ENCODE data around the gene GRAP. TPM values are rescaled to one million over a fixed set of nuclear protein-coding genes. Genes with fewer than 3 reads are reported as not detected.

GRAP gene
- total and polyA plus RNA-seq, 5 donors = 2.3 to 4.1 (median 3.2) TPM

DNA sequence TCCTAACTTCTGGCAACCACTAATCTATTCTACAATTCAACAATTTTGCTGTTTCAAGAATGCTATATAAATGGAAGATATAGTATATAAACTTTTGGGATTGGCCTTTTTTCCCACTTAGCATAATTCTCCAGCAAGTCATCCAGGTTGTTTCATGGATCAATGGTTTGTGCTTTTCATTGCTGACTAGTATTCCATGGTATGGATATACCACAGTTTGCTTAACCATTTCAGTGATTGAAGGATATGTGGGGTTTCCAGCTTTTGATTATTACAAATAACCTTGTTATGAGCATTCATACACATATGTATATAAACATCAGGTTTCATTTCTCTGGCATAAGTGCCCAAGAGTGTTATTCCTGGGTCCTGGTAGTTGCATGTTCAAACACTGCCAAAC lies 40.1 kb downstream of the GRAP start:
- Histone ChIP-seq H3K4me3 (ENCODE audit: low read length) (no peak overlapping the region), H3K4me1 (ENCODE audit: control insufficient read depth, insufficient read depth, low read length) (no peaks in the 10 kb centered on the region), H3K27me3 (ENCODE audit: control insufficient read depth, insufficient read depth) (no peaks in the 10 kb centered on the region), H3K27ac (ENCODE audit: low read length) (no peak overlapping the region), H3K9me3 (ENCODE audit: control insufficient read depth, low read length) (no peaks in the 10 kb centered on the region)
- intact Hi-C loops (cut with DNase I) = no loop called here
- DNase-seq (no peak), ATAC-seq (no peak)

DNA sequence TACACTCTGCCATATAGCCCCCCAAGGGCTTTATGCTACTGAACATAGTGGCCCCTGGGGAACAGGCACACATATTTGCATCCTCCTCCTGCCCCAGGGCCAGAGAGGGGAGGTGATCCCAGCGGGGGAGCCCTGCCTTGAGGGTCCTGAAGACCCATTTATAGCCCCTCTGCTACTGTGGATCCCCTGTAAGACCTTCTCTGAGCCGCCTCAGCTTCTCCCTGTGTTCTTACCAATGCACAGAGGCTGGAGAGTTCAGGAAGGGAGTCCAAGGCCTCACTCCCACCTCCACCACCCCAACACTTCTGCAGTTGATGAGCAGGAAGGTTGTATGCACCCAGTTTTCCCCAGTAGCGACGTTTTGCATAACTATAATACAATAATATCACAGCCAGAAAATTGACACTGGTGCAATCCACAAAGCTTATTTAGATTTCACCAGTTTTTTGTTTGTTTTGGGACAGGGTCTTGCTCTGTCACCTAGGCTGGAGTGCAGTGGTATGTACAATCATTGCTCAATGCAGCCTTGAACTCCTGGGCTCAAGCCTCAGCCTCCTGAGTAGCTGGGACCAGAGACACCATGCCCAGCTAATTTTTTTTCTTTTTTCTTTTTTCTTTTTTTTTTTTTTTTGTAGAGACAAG lies 40.8 kb downstream of the GRAP start:
- Histone ChIP-seq H3K9me3 (ENCODE audit: control insufficient read depth, low read length) (no peaks in the 10 kb centered on the region), H3K4me3 (ENCODE audit: low read length) (no peak overlapping the region), H3K4me1 (ENCODE audit: control insufficient read depth, insufficient read depth, low read length) (no peaks in the 10 kb centered on the region), H3K27ac (ENCODE audit: low read length) (no peak overlapping the region), H3K27me3 (ENCODE audit: control insufficient read depth, insufficient read depth) (no peaks in the 10 kb centered on the region)
- DNase-seq (peak in 2 of 3 donors; percentile 19 to 24), ATAC-seq (no peak)
- intact Hi-C loops (cut with DNase I) = no loop called here
- 91% methylated on average over 4 of the region's 4 CpGs for WGBS

DNA sequence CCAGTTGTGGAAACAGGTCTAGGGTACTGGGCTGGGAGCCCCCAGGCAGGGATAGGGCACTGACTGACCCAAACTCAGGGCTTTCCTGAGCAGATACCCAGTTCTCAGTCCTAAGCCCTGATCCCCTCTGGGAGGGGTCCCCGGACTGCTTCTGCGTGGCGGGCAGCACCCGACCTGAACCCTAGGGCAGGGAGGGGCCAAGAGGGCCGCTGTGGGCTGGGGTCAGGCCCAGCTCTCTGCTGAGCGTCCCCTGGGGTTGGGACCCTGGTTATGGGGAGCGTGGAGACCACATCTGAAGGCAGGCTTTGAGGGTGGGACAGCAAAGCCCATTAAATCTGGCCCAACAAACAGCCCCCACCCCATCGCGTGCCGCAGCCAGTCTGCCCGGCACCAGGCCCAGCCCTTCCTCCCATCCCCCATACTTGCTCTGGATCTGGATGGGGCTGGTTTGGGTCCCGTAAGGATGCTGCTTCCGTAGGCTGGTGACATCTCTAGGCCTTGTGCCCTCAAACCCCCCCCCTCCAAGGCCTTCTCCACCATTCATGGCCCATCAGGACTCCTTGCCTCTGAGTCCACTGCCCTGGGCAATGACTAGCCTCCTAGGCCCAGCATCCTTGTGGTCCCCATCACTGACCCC lies 41.5 kb downstream of the GRAP start:
- intact Hi-C loops (cut with DNase I) = no loop called here
- peak in 2 of 3 donors; percentile 44 to 46 for DNase-seq
- ATAC-seq = peak; percentile 1

GRCh38 chr17:19004421-19005136 lies 42.2 kb downstream of the GRAP start, which contains the start of gene FAM83G:
Gene FAM83G, minus strand, starts transcription at chr17:19004764. Its CDS starts 723 bp downstream, at chr17:19004041.
- 7% methylated on average over 67 of the region's 67 CpGs for WGBS
- DNase-seq = peak; percentile 79 to 88 (median 79)
- H3K4me1 ChIP-seq (ENCODE audit: control insufficient read depth, insufficient read depth, low read length) = no peaks in the 10 kb centered on the region
- intact Hi-C loops (cut with DNase I) = no loop called here
- H3K4me3 ChIP-seq (ENCODE audit: low read length) = peak within 1 kb of the TSS; percentile 72
- no peaks in the 10 kb centered on the region for H3K27me3 ChIP-seq (ENCODE audit: control insufficient read depth, insufficient read depth)
- H3K27ac ChIP-seq (ENCODE audit: low read length) = peak within 1 kb of the TSS; percentile 47
- H3K9me3 ChIP-seq (ENCODE audit: control insufficient read depth, low read length) = no peaks in the 10 kb centered on the region
- ATAC-seq = peak; percentile 51 to 68

More for the DNA sequence above, 41.5 kb downstream of the GRAP start:
- Histone ChIP-seq H3K4me1 (ENCODE audit: control insufficient read depth, insufficient read depth, low read length) (no peaks in the 10 kb centered on the region), H3K27ac (ENCODE audit: low read length) (peak overlapping the region; percentile 30), H3K9me3 (ENCODE audit: control insufficient read depth, low read length) (no peaks in the 10 kb centered on the region), H3K27me3 (ENCODE audit: control insufficient read depth, insufficient read depth) (no peaks in the 10 kb centered on the region), H3K4me3 (ENCODE audit: low read length) (peak overlapping the region; percentile 72)
- 85% methylated on average over 13 of the region's 13 CpGs for WGBS

- Histone ChIP-seq H3K4me1 (ENCODE audit: control insufficient read depth, insufficient read depth, low read length) (no peaks in the 10 kb centered on the region), H3K9me3 (ENCODE audit: control insufficient read depth, low read length) (no peaks in the 10 kb centered on the region), H3K27me3 (ENCODE audit: control insufficient read depth, insufficient read depth) (no peaks in the 10 kb centered on the region), H3K4me3 (ENCODE audit: low read length) (peak overlapping the region; percentile 72), H3K27ac (ENCODE audit: low read length) (peak overlapping the region; percentile 47)
- intact Hi-C loops (cut with DNase I) = no loop called here
- ATAC-seq = peak; percentile 15 to 16
- WGBS = 31% methylated on average over 73 of the region's 73 CpGs
- DNase-seq = peak in 2 of 3 donors; percentile 65 to 70
Measured at GRCh38 chr17:19003543-19004420, 43.0 kb downstream of the GRAP start.

DNA sequence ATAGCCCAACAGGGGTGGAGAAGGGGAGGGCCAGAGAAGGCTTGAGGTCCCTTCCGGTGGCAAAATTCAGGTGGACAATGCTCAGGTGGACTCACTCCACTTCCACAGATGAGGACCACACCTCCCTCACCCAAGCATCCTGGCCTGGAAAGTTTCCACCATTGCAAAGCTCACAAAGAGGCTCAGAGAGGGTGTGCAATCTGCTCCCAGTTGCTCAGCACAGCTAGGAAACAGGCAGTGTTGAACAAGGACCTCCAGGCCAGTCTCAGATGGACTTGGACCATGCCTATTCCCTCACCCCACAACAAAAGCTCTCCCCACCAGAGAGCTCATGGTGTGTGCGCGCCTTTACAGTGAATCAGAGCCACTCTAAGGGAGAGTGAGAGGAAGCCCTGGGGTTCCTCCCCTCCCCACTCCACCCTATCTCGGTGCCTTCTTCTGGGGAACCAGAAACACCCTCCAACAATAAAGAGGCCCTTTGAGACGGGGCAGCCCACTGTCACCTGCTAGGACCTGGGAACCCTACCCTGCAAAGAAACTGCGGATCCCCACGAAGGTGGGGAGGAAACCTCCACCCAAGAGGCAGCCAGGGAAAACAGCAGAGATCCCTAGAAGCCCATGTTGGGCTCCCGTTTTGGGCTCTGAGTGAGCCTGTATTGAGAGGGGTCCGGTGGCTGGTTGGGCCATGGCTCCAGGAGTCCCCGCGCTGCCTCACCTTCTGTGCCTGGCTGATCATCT lies 43.8 kb downstream of the GRAP start:
- 83% methylated on average over 11 of the region's 11 CpGs for WGBS
- H3K4me3 ChIP-seq (ENCODE audit: low read length) = no peak overlapping the region
- no peaks in the 10 kb centered on the region for H3K27me3 ChIP-seq (ENCODE audit: control insufficient read depth, insufficient read depth)

DNA sequence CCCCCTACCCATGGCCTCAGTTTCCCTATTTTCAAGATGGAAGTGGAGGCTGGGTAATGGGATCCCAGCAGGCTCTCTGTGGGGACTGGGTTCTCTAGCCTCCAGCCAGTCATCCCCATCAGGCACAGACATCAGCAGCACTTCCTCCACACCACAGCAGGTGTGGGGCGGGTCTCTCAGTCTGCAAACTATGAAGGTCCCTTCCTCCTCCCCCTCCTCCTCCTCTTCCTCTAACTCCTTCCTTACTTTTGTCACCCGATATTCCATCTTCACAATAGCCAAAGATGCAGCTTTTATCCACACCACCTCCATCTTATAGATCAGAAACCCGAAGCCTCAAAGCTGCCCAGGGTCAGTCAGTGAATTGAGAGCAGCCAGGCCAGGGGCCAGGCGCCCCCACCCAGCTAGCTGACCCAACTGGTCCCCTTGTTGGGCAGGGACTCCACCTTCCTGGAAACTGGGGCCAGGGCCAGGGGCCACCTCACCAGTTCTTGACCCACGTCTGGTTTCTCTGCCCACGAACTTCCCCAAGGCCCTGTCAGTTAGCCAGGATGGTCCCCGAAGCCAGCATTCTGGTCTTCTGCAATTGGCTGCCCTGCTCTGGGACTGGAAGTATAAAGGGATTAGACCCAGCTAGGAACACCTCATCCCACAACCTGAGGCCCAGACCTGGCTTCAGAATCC lies 44.7 kb downstream of the GRAP start:
- Histone ChIP-seq H3K4me1 (ENCODE audit: control insufficient read depth, insufficient read depth, low read length) (no peaks in the 10 kb centered on the region), H3K27me3 (ENCODE audit: control insufficient read depth, insufficient read depth) (no peaks in the 10 kb centered on the region), H3K27ac (ENCODE audit: low read length) (peak overlapping the region; percentile 63), H3K9me3 (ENCODE audit: control insufficient read depth, low read length) (no peaks in the 10 kb centered on the region), H3K4me3 (ENCODE audit: low read length) (no peak overlapping the region)
- 58% methylated on average over 7 of the region's 7 CpGs for WGBS
- intact Hi-C loops (cut with DNase I) = no loop called here
- ATAC-seq (no peak), DNase-seq (peak in 2 of 3 donors; percentile 37 to 51)

More for the DNA sequence above, 43.8 kb downstream of the GRAP start:
- DNase-seq (peak in 2 of 3 donors; percentile 15 to 25), ATAC-seq (no peak)
- H3K4me1 ChIP-seq (ENCODE audit: control insufficient read depth, insufficient read depth, low read length) = no peaks in the 10 kb centered on the region
- peak overlapping the region; percentile 31 for H3K27ac ChIP-seq (ENCODE audit: low read length)
- intact Hi-C loops (cut with DNase I) = no loop called here
- no peaks in the 10 kb centered on the region for H3K9me3 ChIP-seq (ENCODE audit: control insufficient read depth, low read length)

- intact Hi-C loops (cut with DNase I) = no loop called here
- Histone ChIP-seq H3K27me3 (ENCODE audit: control insufficient read depth, insufficient read depth) (no peaks in the 10 kb centered on the region), H3K4me1 (ENCODE audit: control insufficient read depth, insufficient read depth, low read length) (no peaks in the 10 kb centered on the region), H3K27ac (ENCODE audit: low read length) (peak overlapping the region; percentile 63), H3K4me3 (ENCODE audit: low read length) (no peak overlapping the region), H3K9me3 (ENCODE audit: control insufficient read depth, low read length) (no peaks in the 10 kb centered on the region)
- WGBS = 66% methylated on average over 17 of the region's 17 CpGs
- peak; percentile 51 to 74 (median 68) for DNase-seq
- peak; percentile 32 to 58 for ATAC-seq
Measured at GRCh38 chr17:19000531-19001325, 46.0 kb downstream of the GRAP start.

DNA sequence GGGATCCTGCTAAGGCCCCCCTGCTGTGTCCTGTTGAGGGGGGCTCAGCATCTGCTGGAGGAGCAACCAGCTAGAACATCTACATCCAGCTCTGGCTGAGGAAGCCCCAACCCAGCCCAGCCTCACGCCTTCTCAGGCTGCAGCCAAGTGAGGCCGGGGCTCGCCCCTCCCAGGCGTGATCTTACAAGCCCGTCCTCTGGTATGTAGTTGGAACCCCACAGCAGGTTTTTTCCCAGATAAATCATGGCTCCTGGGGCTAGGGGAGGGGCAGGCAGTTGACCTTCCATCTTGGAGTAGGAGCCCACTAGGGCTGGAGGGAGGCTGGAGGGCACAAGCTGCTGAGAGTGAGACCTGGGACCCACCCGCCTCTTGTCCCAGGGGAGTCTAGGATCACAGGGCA lies 46.8 kb downstream of the GRAP start:
- H3K4me1 ChIP-seq (ENCODE audit: control insufficient read depth, insufficient read depth, low read length) = no peaks in the 10 kb centered on the region
- DNase-seq (peak in 1 of 3 donors; percentile 37), ATAC-seq (no peak)
- H3K27ac ChIP-seq (ENCODE audit: low read length) = peak overlapping the region; percentile 63
- H3K4me3 ChIP-seq (ENCODE audit: low read length) = no peak overlapping the region
- intact Hi-C loops (cut with DNase I) = no loop called here
- no peaks in the 10 kb centered on the region for H3K9me3 ChIP-seq (ENCODE audit: control insufficient read depth, low read length)
- no peaks in the 10 kb centered on the region for H3K27me3 ChIP-seq (ENCODE audit: control insufficient read depth, insufficient read depth)
- 77% methylated on average over 6 of the region's 6 CpGs for WGBS

Data from right cardiac atrium (tissue), 5 donors.